GM18907 (cell line): ENCODE measurements around the gene COL12A1.

ENCODE experiments used
- ATAC-seq: cut with Tn5 transposase; IDR thresholded peaks from one replicate; pipeline ENCODE4 v1.9.1; 2021; ENCODE audit warnings: mild to moderate bottlenecking, moderate library complexity; ENCODE audit not compliant: unreplicated experiment

COL12A1 gene

GRCh38 chr6:75065523-75065922 lies 140.3 kb downstream of the COL12A1 start:
- no peak for ATAC-seq

- ATAC-seq, result no peak
Measured at GRCh38 chr6:75052491-75052890, 153.4 kb downstream of the COL12A1 start.

- ATAC-seq, result no peak
Measured at GRCh38 chr6:75049308-75049707, 156.5 kb downstream of the COL12A1 start.

- no peak for ATAC-seq
Measured at GRCh38 chr6:75044846-75045245, 161.0 kb downstream of the COL12A1 start.

GRCh38 chr6:75041381-75041780 lies 164.5 kb downstream of the COL12A1 start:
- ATAC-seq, result no peak
